Cardiac fibroblast (primary cell): Measurements from ENCODE around the gene CDH13.

ENCODE experiments used
- DNase-seq, 2 donors: peaks; one replicate each; pipeline versions ENCODE4 v3.0.0 to v3.0.0-alpha.2; 2010; ENCODE audit warnings: low read depth in 2 of 2
- H3K4me3 ChIP-seq, 2 donors: replicated peaks in 1 of 2; 1 replicate in 1 of 2; 2 replicates in 1 of 2; pipeline ENCODE4 v1.5.1; 2011; ENCODE audit warnings: low read depth in 2 of 2, low read length in 2 of 2, mild to moderate bottlenecking in 2 of 2, moderate library complexity in 1 of 2
- CTCF ChIP-seq: IDR thresholded peaks from one replicate; pipeline ENCODE4 v1.5.1; 2011; ENCODE audit warnings: low read depth, mild to moderate bottlenecking, low read length, inconsistent platforms

CDH13 gene

GRCh38 chr16:83516931-83517330, 890.2 kb downstream of the CDH13 start:
- DNase-seq, result no peak
- no peak for TF ChIP-seq CTCF
- H3K4me3 ChIP-seq, result no peak overlapping the region

- DNase-seq, result no peak
- no peak for TF ChIP-seq CTCF
- H3K4me3 ChIP-seq, result no peak overlapping the region
Observed at GRCh38 chr16:83517398-83517797, 890.6 kb downstream of the CDH13 start.

- no peak for TF ChIP-seq CTCF
- no peak for DNase-seq
- H3K4me3 ChIP-seq, result no peak overlapping the region
Observed at GRCh38 chr16:83520596-83520995, 893.8 kb downstream of the CDH13 start.

- H3K4me3 ChIP-seq, result no peak overlapping the region
- no peak for TF ChIP-seq CTCF
- peak in 1 of 2 donors; percentile 76 for DNase-seq
Observed at GRCh38 chr16:83530293-83530692, 903.5 kb downstream of the CDH13 start.

- no peak for TF ChIP-seq CTCF
- no peak overlapping the region for H3K4me3 ChIP-seq
Observed at GRCh38 chr16:83532634-83533033, 905.9 kb downstream of the CDH13 start.

GRCh38 chr16:83533193-83533592, 906.4 kb downstream of the CDH13 start:
- TF ChIP-seq CTCF, result no peak
- DNase-seq, result peak in 1 of 2 donors; percentile 71
- H3K4me3 ChIP-seq, result no peak overlapping the region

More at GRCh38 chr16:83532634-83533033, 905.9 kb downstream of the CDH13 start:
- DNase-seq, result no peak

GRCh38 chr16:83538707-83539106, 911.9 kb downstream of the CDH13 start:
- no peak overlapping the region for H3K4me3 ChIP-seq
- DNase-seq, result no peak
- TF ChIP-seq CTCF, result no peak
